PC-9 (cell line): ENCODE results near the gene HHAT. TPM values are rescaled to one million over a fixed set of nuclear protein-coding genes. Genes with fewer than 3 reads are reported as not detected.

Source experiments
- BruUV-seq: library from RNA; stranded (reverse); fragments of 400-500 nt; replicated peaks from 2 replicates; lab custom pipeline; 2021; lab: Mats Ljungman, UMichigan
- CTCF ChIA-PET: fragments of 300-600 bp; sonication (Branson Sonifier 250); formaldehyde crosslinking; loops from one replicate; lab custom pipeline; 2022; ENCODE audit warnings: antibody characterized with exemption; lab: Charles Lee
- POLR2A ChIA-PET: fragments of 300-600 bp; sonication (Branson Sonifier 250); formaldehyde crosslinking; loops from one replicate; lab custom pipeline; 2022; ENCODE audit warnings: antibody characterized with exemption; ENCODE audit not compliant: unreplicated experiment; lab: Charles Lee
- DNase-seq, 2 experiments: peaks; one replicate each; pipeline versions ENCODE4 v3.0.0 to v3.0.0-alpha.2; 2015 to 2022; ENCODE audit warnings: mixed read lengths in 1 of 2
- H2AFZ ChIP-seq: fragments of 200-600 bp; sonication (generic); 2 replicates; pipeline ENCODE4 v1.8.1; 2017; ENCODE audit warnings: antibody characterized with exemption
- H3F3A ChIP-seq: fragments of 200-600 bp; sonication (generic); 2 replicates; pipeline ENCODE4 v1.8.1; 2017; ENCODE audit warnings: antibody characterized with exemption, mild to moderate bottlenecking, low read depth; ENCODE audit not compliant: insufficient read depth
- H3K27ac ChIP-seq: fragments of 200-600 bp; sonication (generic); 2 replicates; pipeline ENCODE4 v1.6.1; 2016; ENCODE audit warnings: mixed run types
- H3K27me3 ChIP-seq: fragments of 200-600 bp; sonication (generic); 2 replicates; pipeline ENCODE4 v1.6.1; 2016; ENCODE audit warnings: low read depth, mixed run types; ENCODE audit not compliant: insufficient read depth
- H3K36me3 ChIP-seq: fragments of 200-600 bp; sonication (generic); 2 replicates; pipeline ENCODE4 v1.6.1; 2016; ENCODE audit warnings: low read depth, mixed run types
- H3K4me1 ChIP-seq: fragments of 200-600 bp; sonication (generic); replicated peaks from 2 replicates; pipeline ENCODE4 v1.6.1; 2016; ENCODE audit warnings: mixed run types; ENCODE audit not compliant: insufficient read depth
- H3K4me2 ChIP-seq: fragments of 200-600 bp; sonication (generic); 2 replicates; pipeline ENCODE4 v1.6.1; 2017; ENCODE audit warnings: mixed run types
- H3K4me3 ChIP-seq: fragments of 200-600 bp; sonication (generic); 2 replicates; pipeline ENCODE4 v1.6.1; 2016; ENCODE audit warnings: mixed run types
- H3K79me2 ChIP-seq: fragments of 200-600 bp; sonication (generic); 2 replicates; pipeline ENCODE4 v1.6.1; 2017; ENCODE audit warnings: low read depth, mixed run types
- H3K9me2 ChIP-seq: fragments of 200-600 bp; sonication (generic); 2 replicates; pipeline ENCODE4 v1.8.1; 2017; ENCODE audit warnings: mild to moderate bottlenecking; ENCODE audit not compliant: insufficient read depth
- H3K9me3 ChIP-seq: fragments of 200-600 bp; sonication (generic); 2 replicates; pipeline ENCODE4 v1.8.1; 2016; ENCODE audit warnings: low read depth; ENCODE audit not compliant: insufficient read depth
- H4K20me1 ChIP-seq: fragments of 200-600 bp; sonication (generic); 2 replicates; pipeline ENCODE4 v1.8.1; 2017; ENCODE audit not compliant: insufficient read depth
- EZH2 ChIP-seq: fragments of 200-600 bp; sonication (generic); IDR thresholded peaks from 2 replicates; pipeline ENCODE4 v1.8.0; 2017; ENCODE audit warnings: antibody characterized with exemption, low read depth
- intact Hi-C: fragments of 100-400 bp; cut with micrococcal nuclease; formaldehyde crosslinking; loops from one replicate; pipeline ENCODE4 v1.10.0; 2022; ENCODE audit not compliant: unreplicated experiment
- total RNA-seq: library from RNA; stranded (reverse); gene quantifications from 2 replicates; pipeline ENCODE4 v1.2.3, GENCODE V29; 2021
- TF ChIP-seq, protein P1 (sequence below): fragments of 200-600 bp; sonication (generic); conservative IDR thresholded peaks from 2 replicates; pipeline ENCODE4 v1.6.1; 2017; ENCODE audit warnings: mixed run types, antibody characterized with exemption, mild to moderate bottlenecking, moderate library complexity

Gene HHAT
- total RNA-seq, 1 experiment from 2014 or later, result 5.3 TPM

DNA sequence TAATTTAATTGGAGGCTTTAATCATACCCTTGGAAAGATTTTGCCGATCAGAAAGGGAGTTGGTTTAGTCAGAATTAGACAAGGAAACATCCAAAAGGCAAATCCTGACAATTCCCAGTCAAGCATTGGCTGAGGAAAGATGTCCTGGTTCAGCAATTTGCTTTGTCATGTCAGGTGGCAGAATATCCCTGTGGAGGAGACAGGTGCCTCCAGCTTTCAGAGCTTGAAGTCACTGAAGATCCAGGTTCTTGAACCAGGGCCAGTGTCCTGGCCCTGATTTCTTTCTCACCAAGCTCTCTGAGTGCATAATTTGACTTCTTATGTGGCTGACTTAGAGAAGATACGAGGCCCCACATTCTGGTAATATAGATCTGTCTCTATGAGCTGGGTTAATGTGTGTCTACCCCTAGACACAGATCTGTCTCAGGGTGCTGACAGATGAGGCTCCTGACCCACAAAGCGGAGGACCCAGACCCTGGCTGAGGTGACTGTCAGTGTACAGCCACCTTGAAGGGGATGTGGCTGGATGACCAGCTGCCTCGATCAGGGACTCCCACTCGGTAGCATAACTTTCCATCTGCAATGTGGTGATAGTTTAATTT is 118.9 kb downstream of the HHAT start:
- no peak for TF ChIP-seq EZH2
- TF ChIP-seq, protein P1, sequence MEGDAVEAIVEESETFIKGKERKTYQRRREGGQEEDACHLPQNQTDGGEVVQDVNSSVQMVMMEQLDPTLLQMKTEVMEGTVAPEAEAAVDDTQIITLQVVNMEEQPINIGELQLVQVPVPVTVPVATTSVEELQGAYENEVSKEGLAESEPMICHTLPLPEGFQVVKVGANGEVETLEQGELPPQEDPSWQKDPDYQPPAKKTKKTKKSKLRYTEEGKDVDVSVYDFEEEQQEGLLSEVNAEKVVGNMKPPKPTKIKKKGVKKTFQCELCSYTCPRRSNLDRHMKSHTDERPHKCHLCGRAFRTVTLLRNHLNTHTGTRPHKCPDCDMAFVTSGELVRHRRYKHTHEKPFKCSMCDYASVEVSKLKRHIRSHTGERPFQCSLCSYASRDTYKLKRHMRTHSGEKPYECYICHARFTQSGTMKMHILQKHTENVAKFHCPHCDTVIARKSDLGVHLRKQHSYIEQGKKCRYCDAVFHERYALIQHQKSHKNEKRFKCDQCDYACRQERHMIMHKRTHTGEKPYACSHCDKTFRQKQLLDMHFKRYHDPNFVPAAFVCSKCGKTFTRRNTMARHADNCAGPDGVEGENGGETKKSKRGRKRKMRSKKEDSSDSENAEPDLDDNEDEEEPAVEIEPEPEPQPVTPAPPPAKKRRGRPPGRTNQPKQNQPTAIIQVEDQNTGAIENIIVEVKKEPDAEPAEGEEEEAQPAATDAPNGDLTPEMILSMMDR, result no peak
- Histone ChIP-seq H3K27me3 (no peaks in the 10 kb centered on the region), H2AFZ (no peak overlapping the region), H3K27ac (no peak overlapping the region), H3K79me2 (no peaks in the 10 kb centered on the region), H3K4me1 (peaks cover 11% of the 10 kb centered on the region; the same call in 1 of the 2 replicates), H3K9me3 (no peaks in the 10 kb centered on the region), H4K20me1 (no peaks in the 10 kb centered on the region), H3K9me2 (no peaks in the 10 kb centered on the region), H3F3A (no peaks in the 10 kb centered on the region), H3K36me3 (no peaks in the 10 kb centered on the region), H3K4me2 (no peak overlapping the region), H3K4me3 (no peak overlapping the region)
- ChIA-PET POLR2A (interaction anchor here (0.7 kb wide), 1 partner anchor 11 kb away, joined by 4 read pairs; no protein-coding TSS in a partner anchor), CTCF (interaction anchor here (0.5 to 0.8 kb wide), 2 partner anchors 274 to 878 kb away, joined by 3 to 4 read pairs; no protein-coding TSS in a partner anchor)
- BruUV-seq, result no TSS peak
- DNase-seq, result no peak
- intact Hi-C loops, result loop anchor here (1.0 to 10.0 kb wide), 5 partner anchors 40 to 1207 kb away; no protein-coding TSS in a partner anchor

DNA sequence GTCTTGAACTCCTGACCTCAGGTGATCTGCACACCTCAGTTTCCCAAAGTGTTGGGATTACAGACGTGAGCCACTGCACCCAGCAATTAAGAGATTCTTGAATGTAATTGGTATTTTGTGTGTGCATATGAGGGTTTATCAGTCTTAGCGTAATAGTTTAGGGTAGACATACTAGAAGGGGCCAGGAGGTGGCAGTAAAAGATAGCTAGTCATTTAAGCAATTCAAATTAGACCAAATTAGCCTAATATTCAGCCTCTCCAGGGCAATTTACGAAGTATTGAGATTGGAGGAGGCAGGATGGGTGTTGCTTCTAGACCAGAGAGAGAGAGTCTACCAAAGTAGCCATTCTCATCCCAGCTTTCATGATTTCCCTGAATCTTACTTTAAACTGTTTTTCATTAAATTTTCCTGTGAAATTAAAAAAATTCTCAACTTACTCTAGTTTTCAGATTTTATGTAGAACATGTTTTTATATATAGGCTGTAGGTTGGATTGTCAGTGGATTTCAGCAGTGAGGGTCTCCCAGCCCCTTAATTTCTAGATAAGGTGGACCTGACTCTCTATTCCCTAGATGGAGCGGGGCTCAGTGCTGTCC is 119.7 kb downstream of the HHAT start:
- Histone ChIP-seq H3K4me1 (peaks cover 11% of the 10 kb centered on the region; the same call in 1 of the 2 replicates), H3K4me2 (no peak overlapping the region), H3F3A (no peaks in the 10 kb centered on the region), H2AFZ (no peak overlapping the region), H3K4me3 (no peak overlapping the region), H3K9me2 (no peaks in the 10 kb centered on the region), H3K27me3 (no peaks in the 10 kb centered on the region), H3K36me3 (no peaks in the 10 kb centered on the region), H3K9me3 (no peaks in the 10 kb centered on the region), H3K27ac (no peak overlapping the region), H3K79me2 (no peaks in the 10 kb centered on the region), H4K20me1 (no peaks in the 10 kb centered on the region)
- ChIA-PET CTCF (interaction anchor here (0.5 to 0.7 kb wide), 4 partner anchors 687 to 1109 kb away, joined by 3 to 5 read pairs (median 4); no protein-coding TSS in a partner anchor), POLR2A (no interaction called here)
- TF ChIP-seq, protein P1, result peak; percentile 79
- TF ChIP-seq EZH2, result no peak
- no TSS peak for BruUV-seq
- intact Hi-C loops, result loop anchor here (1.0 to 10.0 kb wide), 4 partner anchors 41 to 1206 kb away; no protein-coding TSS in a partner anchor
- DNase-seq, result peak; percentile 19 to 37

DNA sequence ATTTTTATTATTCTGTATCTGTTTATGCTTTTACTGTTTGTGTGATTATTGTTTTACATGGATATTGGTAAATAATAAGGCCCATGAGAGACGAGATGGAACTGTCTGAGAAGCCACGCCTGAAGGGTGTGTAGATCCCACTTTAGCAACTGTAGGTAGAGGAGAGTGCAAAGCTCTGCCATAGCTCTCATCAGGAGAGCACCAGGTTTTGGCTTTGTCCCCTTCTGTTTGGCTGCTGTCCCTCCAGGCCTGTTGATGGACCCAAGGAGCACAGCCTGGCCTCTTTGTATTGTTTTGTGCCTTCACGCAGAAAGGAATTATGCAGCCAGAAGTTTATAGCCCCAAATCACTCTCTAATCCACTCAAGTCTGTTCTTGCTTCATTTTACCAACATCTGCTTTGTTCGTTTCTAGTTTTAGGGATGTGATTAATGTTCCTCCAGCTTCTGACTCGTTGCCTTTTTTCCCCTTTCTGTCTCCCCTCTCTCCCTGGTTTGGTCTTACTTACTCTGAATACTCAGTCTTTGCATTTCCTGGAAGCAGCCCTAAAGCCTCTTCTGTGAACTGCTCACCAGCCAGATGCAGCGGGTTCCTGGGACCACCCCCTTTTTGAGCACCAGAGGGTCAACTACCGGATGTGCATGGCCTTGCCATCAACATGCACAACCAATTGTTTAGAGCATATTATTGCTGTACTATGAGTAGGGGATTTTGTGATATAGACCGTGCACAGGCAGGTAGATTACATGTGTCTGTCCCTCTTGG is 127.3 kb downstream of the HHAT start:
- CTCF ChIA-PET, result no interaction called here
- POLR2A ChIA-PET, result no interaction called here
- H3F3A ChIP-seq, result no peaks in the 10 kb centered on the region

More for the DNA sequence above, 127.3 kb downstream of the HHAT start:
- no peaks in the 10 kb centered on the region for H3K4me1 ChIP-seq
- TF ChIP-seq, protein P1, result no peak
- no peak for TF ChIP-seq EZH2
- H3K36me3 ChIP-seq, result no peaks in the 10 kb centered on the region
- no peak overlapping the region for H3K4me3 ChIP-seq
- no peaks in the 10 kb centered on the region for H3K9me2 ChIP-seq
- H3K27me3 ChIP-seq, result no peaks in the 10 kb centered on the region
- no peak overlapping the region for H3K4me2 ChIP-seq
- H3K79me2 ChIP-seq, result no peaks in the 10 kb centered on the region
- H3K9me3 ChIP-seq, result no peaks in the 10 kb centered on the region
- no peaks in the 10 kb centered on the region for H4K20me1 ChIP-seq
- DNase-seq, result no peak
- no peak overlapping the region for H2AFZ ChIP-seq
- BruUV-seq, result no TSS peak
- no peak overlapping the region for H3K27ac ChIP-seq
- intact Hi-C loops, result no loop called here
